Activated CD4-positive, alpha-beta T cell treated with anti-CD3 and anti-CD28 coated beads for 24 hours (primary cell): Measurements from ENCODE around the gene MVB12B.

Experiments
- DNase-seq, 2 donors: peaks; one replicate each; pipeline ENCODE4 v3.0.0-alpha.2; 2020; ENCODE audit warnings: low read depth in 2 of 2

MVB12B gene

GRCh38 chr9:126386088-126386487 lies 59.5 kb downstream of the MVB12B start:
- no peak for DNase-seq

GRCh38 chr9:126386776-126387175 lies 60.1 kb downstream of the MVB12B start:
- no peak for DNase-seq

- DNase-seq, result no peak
These were observed 62.5 kb downstream of the MVB12B start for GRCh38 chr9:126388964-126389708.

GRCh38 chr9:126389992-126390391 lies 63.4 kb downstream of the MVB12B start:
- no peak for DNase-seq

- DNase-seq, result no peak
These were observed 64.3 kb downstream of the MVB12B start for GRCh38 chr9:126390923-126391322.

GRCh38 chr9:126391713-126392661 lies 65.4 kb downstream of the MVB12B start:
- DNase-seq, result no peak

- DNase-seq, result no peak
These were observed 66.2 kb downstream of the MVB12B start for GRCh38 chr9:126392662-126393371.

GRCh38 chr9:126393876-126394275 lies 67.2 kb downstream of the MVB12B start:
- DNase-seq, result no peak

GRCh38 chr9:126394802-126395201 lies 68.2 kb downstream of the MVB12B start:
- no peak for DNase-seq

- no peak for DNase-seq
These were observed 69.0 kb downstream of the MVB12B start for GRCh38 chr9:126395439-126396212.

GRCh38 chr9:126397056-126397455 lies 70.4 kb downstream of the MVB12B start:
- peak; percentile 10 to 24 for DNase-seq

GRCh38 chr9:126398403-126399058 lies 71.9 kb downstream of the MVB12B start:
- peak; percentile 57 to 60 for DNase-seq

GRCh38 chr9:126399251-126399650 lies 72.6 kb downstream of the MVB12B start:
- DNase-seq, result no peak

- no peak for DNase-seq
These were observed 73.2 kb downstream of the MVB12B start for GRCh38 chr9:126399789-126400188.

GRCh38 chr9:126400571-126400970 lies 73.9 kb downstream of the MVB12B start:
- DNase-seq, result no peak

GRCh38 chr9:126401107-126401506 lies 74.5 kb downstream of the MVB12B start:
- no peak for DNase-seq

GRCh38 chr9:126401581-126401980 lies 75.0 kb downstream of the MVB12B start:
- DNase-seq, result no peak

- DNase-seq, result no peak
These were observed 76.8 kb downstream of the MVB12B start for GRCh38 chr9:126403397-126403796.

GRCh38 chr9:126404459-126404858 lies 77.8 kb downstream of the MVB12B start:
- DNase-seq, result no peak

GRCh38 chr9:126406075-126406667 lies 79.5 kb downstream of the MVB12B start:
- DNase-seq, result no peak
